HL-60 (cell line): ENCODE results near the gene ITGB5.

Experiments used
- DNase-seq, 2 experiments: peaks; one replicate each; pipeline ENCODE4 v3.0.0-alpha.2; 2010 to 2020; ENCODE audit warnings: low read depth in 1 of 2, low spot score in 1 of 2
- H3K27ac ChIP-seq: fragments of 250-450 bp; sonication (Bioruptor Pico); replicated peaks from 2 replicates; pipeline ENCODE4 v1.5.1; 2020; ENCODE audit warnings: mild to moderate bottlenecking, moderate library complexity
- H3K27me3 ChIP-seq: fragments of 250-450 bp; sonication (Bioruptor Pico); 2 replicates; pipeline ENCODE4 v1.5.1; 2021; ENCODE audit warnings: mild to moderate bottlenecking, moderate library complexity; ENCODE audit not compliant: insufficient read depth, poor library complexity, severe bottlenecking
- H3K4me3 ChIP-seq: replicated peaks from 2 replicates; pipeline ENCODE4 v1.5.1; 2011; ENCODE audit warnings: mild to moderate bottlenecking, control low read depth, low read length; ENCODE audit not compliant: insufficient read depth
- GABPA ChIP-seq: IDR thresholded peaks from 2 replicates; pipeline ENCODE4 v1.6.1; 2012; ENCODE audit warnings: low read depth
- POLR2AphosphoS5 ChIP-seq: IDR thresholded peaks from 2 replicates; pipeline ENCODE4 v1.6.1; 2012; ENCODE audit warnings: low read depth
- SPI1 ChIP-seq: IDR thresholded peaks from 2 replicates; pipeline ENCODE4 v1.6.1; 2012; ENCODE audit warnings: low read depth, mild to moderate bottlenecking, borderline replicate concordance
- long read RNA-seq: library from polyadenylated mRNA; unstranded; transcript quantifications from one replicate; pipeline ENCODE4 v2.0.0, GENCODE V29; 2020
- TF ChIP-seq, protein P1 (sequence below): IDR thresholded peaks from 2 replicates; pipeline ENCODE4 v1.6.1; 2012; ENCODE audit warnings: low read depth; ENCODE audit not compliant: insufficient replicate concordance
- TF ChIP-seq, protein P2 (sequence below): IDR thresholded peaks from one replicate; pipeline ENCODE4 v1.5.1; 2011; ENCODE audit warnings: low read length, control low read depth, inconsistent platforms; ENCODE audit not compliant: insufficient read depth

The ITGB5 gene, protein sequence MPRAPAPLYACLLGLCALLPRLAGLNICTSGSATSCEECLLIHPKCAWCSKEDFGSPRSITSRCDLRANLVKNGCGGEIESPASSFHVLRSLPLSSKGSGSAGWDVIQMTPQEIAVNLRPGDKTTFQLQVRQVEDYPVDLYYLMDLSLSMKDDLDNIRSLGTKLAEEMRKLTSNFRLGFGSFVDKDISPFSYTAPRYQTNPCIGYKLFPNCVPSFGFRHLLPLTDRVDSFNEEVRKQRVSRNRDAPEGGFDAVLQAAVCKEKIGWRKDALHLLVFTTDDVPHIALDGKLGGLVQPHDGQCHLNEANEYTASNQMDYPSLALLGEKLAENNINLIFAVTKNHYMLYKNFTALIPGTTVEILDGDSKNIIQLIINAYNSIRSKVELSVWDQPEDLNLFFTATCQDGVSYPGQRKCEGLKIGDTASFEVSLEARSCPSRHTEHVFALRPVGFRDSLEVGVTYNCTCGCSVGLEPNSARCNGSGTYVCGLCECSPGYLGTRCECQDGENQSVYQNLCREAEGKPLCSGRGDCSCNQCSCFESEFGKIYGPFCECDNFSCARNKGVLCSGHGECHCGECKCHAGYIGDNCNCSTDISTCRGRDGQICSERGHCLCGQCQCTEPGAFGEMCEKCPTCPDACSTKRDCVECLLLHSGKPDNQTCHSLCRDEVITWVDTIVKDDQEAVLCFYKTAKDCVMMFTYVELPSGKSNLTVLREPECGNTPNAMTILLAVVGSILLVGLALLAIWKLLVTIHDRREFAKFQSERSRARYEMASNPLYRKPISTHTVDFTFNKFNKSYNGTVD
- long read RNA-seq, partial matches to known transcripts, result 0 of 1 reads
- long read RNA-seq, other reads (novel, unspliced or antisense), result 1 of 1 reads

DNA sequence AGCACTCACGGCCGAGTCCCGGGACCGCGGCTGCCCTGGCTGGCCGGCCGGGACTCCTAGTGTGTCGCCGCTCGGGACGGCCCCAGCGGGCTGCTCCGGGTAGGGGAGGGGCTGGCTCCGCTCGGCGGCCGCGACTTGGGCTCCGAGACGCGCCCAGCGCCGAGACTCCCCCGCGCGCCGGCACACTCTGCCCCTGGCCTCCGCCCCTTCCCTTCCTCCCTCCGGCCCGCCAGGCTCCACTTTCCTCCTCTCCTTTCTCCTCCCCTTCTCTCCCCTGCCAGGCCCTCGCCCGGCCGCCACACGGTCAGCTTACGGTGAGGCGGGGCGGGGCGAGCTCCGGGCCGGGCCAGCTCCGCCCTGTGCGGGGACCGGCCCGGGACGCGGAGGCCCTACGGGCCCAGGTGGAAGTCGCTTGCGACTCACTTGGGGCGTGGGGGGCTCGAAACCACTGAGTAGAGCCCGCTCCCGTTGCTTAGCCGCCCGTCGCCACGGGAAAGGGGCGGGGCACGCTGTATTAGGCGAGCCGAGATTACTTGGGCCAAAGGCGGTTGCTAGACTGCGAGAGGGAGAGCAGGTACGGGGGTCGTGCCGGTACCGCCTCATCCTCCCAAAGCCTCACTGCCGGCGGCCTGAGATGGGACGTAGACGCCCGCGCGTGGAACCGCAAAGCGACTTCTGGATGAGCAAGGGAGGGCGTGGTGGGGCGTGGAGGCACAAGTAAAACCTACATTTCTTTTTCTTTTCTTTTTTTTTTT is at the start of gene ITGB5:
ITGB5 (minus strand) TSS at position 189 of the 755 bp plus-strand sequence. CDS start 365 bp downstream, outside the sequence.
- TF ChIP-seq, protein P1, sequence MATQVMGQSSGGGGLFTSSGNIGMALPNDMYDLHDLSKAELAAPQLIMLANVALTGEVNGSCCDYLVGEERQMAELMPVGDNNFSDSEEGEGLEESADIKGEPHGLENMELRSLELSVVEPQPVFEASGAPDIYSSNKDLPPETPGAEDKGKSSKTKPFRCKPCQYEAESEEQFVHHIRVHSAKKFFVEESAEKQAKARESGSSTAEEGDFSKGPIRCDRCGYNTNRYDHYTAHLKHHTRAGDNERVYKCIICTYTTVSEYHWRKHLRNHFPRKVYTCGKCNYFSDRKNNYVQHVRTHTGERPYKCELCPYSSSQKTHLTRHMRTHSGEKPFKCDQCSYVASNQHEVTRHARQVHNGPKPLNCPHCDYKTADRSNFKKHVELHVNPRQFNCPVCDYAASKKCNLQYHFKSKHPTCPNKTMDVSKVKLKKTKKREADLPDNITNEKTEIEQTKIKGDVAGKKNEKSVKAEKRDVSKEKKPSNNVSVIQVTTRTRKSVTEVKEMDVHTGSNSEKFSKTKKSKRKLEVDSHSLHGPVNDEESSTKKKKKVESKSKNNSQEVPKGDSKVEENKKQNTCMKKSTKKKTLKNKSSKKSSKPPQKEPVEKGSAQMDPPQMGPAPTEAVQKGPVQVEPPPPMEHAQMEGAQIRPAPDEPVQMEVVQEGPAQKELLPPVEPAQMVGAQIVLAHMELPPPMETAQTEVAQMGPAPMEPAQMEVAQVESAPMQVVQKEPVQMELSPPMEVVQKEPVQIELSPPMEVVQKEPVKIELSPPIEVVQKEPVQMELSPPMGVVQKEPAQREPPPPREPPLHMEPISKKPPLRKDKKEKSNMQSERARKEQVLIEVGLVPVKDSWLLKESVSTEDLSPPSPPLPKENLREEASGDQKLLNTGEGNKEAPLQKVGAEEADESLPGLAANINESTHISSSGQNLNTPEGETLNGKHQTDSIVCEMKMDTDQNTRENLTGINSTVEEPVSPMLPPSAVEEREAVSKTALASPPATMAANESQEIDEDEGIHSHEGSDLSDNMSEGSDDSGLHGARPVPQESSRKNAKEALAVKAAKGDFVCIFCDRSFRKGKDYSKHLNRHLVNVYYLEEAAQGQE, result no peak
- no peak within 1 kb of the TSS for H3K27ac ChIP-seq
- H3K4me3 ChIP-seq, result peak within 1 kb of the TSS; percentile 38
- H3K27me3 ChIP-seq, result peaks cover 51% of the 10 kb centered on the region
- DNase-seq, result peak in 1 of 2 experiments; percentile 3

DNA sequence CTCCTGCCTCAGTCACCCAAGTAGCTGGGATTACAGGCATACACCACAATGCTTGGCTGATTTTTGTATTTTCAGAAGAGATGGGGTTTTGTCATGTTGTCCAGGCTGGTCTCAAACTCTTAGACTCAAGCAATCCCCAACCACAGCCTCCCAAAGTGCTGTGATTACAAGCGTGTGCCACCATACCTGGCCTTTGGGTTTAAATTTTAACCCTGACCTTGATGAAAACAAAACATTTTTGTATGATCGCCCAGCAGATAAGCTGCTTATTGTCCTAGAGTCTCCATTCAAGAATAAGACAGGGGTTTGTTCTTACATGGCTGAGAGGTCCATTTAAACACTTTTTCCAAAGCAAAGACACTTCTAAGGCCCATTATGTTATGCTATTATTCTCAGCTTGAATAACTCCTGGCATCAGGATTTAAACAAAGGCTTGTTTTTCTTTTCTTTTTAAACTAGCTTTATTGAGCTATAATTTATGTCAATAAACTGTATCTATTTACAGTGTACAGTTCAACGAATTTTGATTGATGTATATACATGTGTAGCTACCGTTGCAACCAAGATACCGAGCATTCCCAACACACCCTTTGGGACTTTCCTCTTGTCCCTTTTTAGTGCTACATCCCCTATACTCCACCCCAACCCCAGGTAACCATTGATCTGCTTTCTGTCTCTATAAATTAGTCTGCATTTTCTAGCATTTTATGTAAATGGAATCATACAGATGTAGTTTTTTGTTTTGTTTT is 48.8 kb upstream of the ITGB5 start:
- TF ChIP-seq POLR2AphosphoS5 (no peak), SPI1 (no peak), GABPA (no peak)
- TF ChIP-seq, protein P1, result no peak
- TF ChIP-seq, protein P2, sequence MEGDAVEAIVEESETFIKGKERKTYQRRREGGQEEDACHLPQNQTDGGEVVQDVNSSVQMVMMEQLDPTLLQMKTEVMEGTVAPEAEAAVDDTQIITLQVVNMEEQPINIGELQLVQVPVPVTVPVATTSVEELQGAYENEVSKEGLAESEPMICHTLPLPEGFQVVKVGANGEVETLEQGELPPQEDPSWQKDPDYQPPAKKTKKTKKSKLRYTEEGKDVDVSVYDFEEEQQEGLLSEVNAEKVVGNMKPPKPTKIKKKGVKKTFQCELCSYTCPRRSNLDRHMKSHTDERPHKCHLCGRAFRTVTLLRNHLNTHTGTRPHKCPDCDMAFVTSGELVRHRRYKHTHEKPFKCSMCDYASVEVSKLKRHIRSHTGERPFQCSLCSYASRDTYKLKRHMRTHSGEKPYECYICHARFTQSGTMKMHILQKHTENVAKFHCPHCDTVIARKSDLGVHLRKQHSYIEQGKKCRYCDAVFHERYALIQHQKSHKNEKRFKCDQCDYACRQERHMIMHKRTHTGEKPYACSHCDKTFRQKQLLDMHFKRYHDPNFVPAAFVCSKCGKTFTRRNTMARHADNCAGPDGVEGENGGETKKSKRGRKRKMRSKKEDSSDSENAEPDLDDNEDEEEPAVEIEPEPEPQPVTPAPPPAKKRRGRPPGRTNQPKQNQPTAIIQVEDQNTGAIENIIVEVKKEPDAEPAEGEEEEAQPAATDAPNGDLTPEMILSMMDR, result no peak
- no peak overlapping the region for H3K27ac ChIP-seq
- no peak for DNase-seq
- H3K4me3 ChIP-seq, result no peak overlapping the region
- H3K27me3 ChIP-seq, result peaks cover 3% of the 10 kb centered on the region

DNA sequence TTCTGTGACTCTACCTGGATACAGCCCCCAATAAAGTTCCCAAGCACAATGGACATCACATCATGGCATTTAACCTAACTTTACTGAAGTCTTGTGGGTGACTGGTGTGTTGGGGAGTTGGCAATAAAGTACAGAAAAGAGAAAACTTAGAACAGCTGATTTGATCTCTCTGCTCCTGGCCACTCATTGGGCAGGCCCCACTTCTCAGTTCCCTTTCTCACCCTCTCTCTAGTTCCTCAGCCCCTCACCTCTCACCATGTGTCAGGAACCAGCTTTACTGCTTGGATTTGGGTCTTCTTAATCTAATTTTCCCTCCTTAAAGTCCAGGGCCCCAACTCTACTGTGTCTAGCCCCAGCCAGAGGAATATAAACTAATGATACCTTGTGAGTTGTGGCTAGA is 48.1 kb upstream of the ITGB5 start:
- Histone ChIP-seq H3K27ac (no peak overlapping the region), H3K27me3 (peaks cover 3% of the 10 kb centered on the region), H3K4me3 (no peak overlapping the region)
- no peak for TF ChIP-seq POLR2AphosphoS5
- TF ChIP-seq, protein P2, result no peak
- no peak for TF ChIP-seq SPI1
- TF ChIP-seq, protein P1, result no peak
- TF ChIP-seq GABPA, result no peak
- no peak for DNase-seq
